GM06990 (cell line): Measurements from ENCODE around the gene ESRRG.
A peak's percentile ranks its signal among the peaks of the same experiment; 100 is the strongest.

ENCODE experiments used
- DNase-seq: peaks from one replicate; pipeline ENCODE4 v3.0.0-alpha.2; 2011; ENCODE audit not compliant: insufficient read length; ENCODE audit errors: extremely low read depth
- H3K27me3 ChIP-seq: replicated peaks from 2 replicates; pipeline ENCODE4 v1.6.0; 2011; ENCODE audit warnings: low read length; ENCODE audit not compliant: control insufficient read depth, insufficient read depth
- H3K36me3 ChIP-seq: 2 replicates; pipeline ENCODE4 v1.5.1; 2011; ENCODE audit warnings: low read length; ENCODE audit not compliant: control insufficient read depth, insufficient read depth
- H3K4me3 ChIP-seq: replicated peaks from 2 replicates; pipeline ENCODE4 v1.5.1; 2011; ENCODE audit warnings: low read depth, mild to moderate bottlenecking, control low read depth, low read length
- TF ChIP-seq, protein P1 (sequence below): IDR thresholded peaks from 2 replicates; pipeline ENCODE4 v1.5.1; 2011; ENCODE audit warnings: low read length, control low read depth, mild to moderate bottlenecking, inconsistent platforms; ENCODE audit not compliant: insufficient read depth, poor library complexity, severe bottlenecking

The ESRRG gene

DNA sequence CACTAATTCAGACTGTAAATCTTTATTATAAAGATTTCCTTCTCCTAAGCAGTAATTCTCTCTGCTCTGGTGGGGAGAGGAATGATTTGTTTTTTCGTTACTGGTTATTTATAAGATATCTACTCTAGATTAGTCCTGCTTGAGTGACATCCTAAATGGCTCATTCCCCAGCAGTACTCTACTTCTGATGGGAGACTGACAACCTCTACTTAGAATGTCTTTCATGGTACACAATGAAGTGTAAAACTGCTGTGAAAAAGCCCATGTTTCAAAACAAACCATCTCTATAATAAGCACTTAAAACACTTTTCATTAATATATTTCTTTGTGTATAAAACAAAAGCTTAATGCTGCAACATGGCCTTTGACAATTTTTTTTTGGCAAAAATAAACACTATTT lies 33.9 kb upstream of the ESRRG start:
- no peak overlapping the region for H3K4me3 ChIP-seq
- no peaks in the 10 kb centered on the region for H3K27me3 ChIP-seq
- DNase-seq: no peak
- no peaks in the 10 kb centered on the region for H3K36me3 ChIP-seq
- TF ChIP-seq, protein P1, sequence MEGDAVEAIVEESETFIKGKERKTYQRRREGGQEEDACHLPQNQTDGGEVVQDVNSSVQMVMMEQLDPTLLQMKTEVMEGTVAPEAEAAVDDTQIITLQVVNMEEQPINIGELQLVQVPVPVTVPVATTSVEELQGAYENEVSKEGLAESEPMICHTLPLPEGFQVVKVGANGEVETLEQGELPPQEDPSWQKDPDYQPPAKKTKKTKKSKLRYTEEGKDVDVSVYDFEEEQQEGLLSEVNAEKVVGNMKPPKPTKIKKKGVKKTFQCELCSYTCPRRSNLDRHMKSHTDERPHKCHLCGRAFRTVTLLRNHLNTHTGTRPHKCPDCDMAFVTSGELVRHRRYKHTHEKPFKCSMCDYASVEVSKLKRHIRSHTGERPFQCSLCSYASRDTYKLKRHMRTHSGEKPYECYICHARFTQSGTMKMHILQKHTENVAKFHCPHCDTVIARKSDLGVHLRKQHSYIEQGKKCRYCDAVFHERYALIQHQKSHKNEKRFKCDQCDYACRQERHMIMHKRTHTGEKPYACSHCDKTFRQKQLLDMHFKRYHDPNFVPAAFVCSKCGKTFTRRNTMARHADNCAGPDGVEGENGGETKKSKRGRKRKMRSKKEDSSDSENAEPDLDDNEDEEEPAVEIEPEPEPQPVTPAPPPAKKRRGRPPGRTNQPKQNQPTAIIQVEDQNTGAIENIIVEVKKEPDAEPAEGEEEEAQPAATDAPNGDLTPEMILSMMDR: no peak

DNA sequence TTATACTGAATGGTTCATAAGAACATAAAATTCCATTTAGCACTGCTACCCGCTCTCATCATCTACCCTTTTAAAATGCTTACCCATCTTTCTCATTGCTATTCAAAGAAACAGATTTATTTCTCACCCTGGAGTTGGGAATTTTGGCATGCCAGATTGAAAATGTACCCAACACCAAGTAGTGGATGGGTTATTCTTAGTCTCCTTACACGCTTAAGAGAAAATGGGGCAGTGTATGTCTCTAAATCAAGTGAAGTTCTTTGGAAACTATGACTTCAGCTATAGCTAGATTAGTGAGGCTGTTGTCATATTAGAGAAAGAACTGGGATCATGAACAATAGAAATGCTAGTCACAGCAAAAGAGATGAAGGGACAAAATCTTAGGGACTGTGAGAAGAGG lies 27.7 kb upstream of the ESRRG start:
- no peaks in the 10 kb centered on the region for H3K27me3 ChIP-seq
- H3K4me3 ChIP-seq: no peak overlapping the region
- DNase-seq: no peak
- TF ChIP-seq, protein P1: no peak
- no peaks in the 10 kb centered on the region for H3K36me3 ChIP-seq

DNA sequence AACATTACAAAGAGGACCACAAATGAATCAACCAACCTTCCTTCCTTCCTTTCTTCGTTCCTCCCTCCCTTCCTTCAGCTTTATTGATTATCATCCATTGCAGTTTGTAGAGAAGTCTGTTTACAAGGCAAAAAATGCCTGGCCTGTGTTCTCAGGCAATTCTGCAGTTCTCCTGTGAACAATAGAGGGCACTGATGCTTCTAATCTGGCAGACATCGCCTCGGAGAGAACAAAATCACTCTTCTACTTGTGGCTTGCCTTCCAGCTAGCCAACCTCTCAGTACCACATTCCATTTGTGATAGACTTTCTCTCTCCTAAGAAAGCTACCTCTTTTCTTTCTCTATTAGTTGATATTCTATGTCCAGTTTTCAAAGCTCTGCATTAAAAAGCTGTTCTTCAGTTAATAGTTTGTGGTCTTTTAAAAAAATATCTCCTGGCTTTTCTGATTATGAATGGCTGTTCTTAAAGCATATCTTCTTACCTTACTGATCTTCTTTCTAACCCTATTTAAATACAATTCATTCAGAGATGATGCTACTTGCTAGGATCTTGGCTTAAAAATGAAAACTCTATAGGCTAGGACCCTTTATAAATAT lies 26.9 kb upstream of the ESRRG start:
- TF ChIP-seq, protein P1: peak; percentile 65
- DNase-seq: no peak
- Histone ChIP-seq H3K4me3 (no peak overlapping the region), H3K27me3 (no peaks in the 10 kb centered on the region), H3K36me3 (no peaks in the 10 kb centered on the region)

DNA sequence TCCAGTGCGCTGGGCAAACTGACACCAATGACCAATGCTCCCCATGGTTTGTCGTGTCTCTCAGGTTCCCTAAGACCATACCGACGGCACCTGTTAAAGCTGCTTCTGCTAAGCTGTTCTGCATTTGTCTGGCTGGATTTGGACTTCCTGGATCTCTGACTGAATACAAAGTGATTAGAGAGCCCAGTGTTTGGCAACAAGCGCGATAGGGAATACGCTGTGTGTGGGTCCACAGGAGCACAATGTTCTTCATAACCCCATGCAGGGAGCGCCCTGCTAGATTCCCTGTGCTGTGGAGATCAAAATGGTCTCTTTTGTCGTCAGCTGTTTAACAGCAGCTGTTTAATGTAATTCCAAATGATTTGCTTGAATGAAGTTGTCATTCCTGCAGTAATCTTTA lies 26.0 kb upstream of the ESRRG start:
- H3K27me3 ChIP-seq: no peaks in the 10 kb centered on the region
- TF ChIP-seq, protein P1: no peak
- no peak for DNase-seq
- H3K4me3 ChIP-seq: no peak overlapping the region
- H3K36me3 ChIP-seq: no peaks in the 10 kb centered on the region

DNA sequence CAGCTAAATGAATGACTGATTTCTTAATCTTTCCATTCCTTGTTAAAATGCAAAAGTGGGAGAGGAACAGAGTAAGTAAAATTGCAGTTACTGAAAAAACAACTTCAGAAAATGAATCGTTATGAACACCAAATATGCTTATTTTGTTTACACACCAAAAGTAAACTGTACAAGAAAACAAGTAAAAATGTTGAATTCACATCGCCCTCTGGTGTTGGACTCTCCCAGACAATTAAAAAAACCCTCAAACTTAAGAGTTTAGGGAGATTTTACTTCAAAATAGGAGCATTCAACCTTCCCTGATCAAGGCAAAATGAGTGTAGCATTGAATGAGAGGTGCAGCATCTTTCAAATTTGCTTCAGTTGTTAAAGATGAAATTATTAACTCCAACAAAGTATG lies 19.4 kb upstream of the ESRRG start:
- H3K36me3 ChIP-seq: no peaks in the 10 kb centered on the region
- H3K27me3 ChIP-seq: no peaks in the 10 kb centered on the region
- TF ChIP-seq, protein P1: peak; percentile 12
- no peak for DNase-seq
- H3K4me3 ChIP-seq: no peak overlapping the region

DNA sequence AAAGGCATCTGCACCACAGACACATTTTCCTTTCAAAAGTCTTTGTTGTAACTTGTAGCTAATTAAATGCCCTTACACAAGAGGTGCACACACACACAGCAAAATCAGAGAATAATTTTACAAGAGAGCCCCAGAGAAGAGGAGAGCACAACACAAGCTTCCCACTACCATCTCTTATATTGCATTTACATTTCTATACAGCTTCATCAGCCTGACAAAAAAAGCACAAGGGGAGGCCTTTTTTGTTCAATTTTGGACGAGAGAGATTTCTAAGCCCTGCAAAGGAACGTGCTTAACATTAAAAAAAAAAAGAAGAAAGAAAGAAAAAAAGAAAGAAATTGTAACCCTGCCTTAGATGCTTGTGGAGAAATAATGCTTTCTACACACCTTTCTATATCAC lies 17.1 kb upstream of the ESRRG start:
- no peak for DNase-seq
- H3K4me3 ChIP-seq: no peak overlapping the region
- TF ChIP-seq, protein P1: no peak
- no peaks in the 10 kb centered on the region for H3K27me3 ChIP-seq
- no peaks in the 10 kb centered on the region for H3K36me3 ChIP-seq
